ENCODE results near the gene MT4.
"Not testable (repeated sequence)": the region's sequence is repeated elsewhere in the genome, so short reads cannot be mapped to it uniquely, and the experiment has no call there.

MT4 gene

GRCh38 chr16:56560447-56560846 lies 4.4 kb upstream of the MT4 start:
- DNase-seq = no peak

GRCh38 chr16:56561126-56561525 lies 3.7 kb upstream of the MT4 start:
- no peak for DNase-seq

- DNase-seq = no peak
Measured at GRCh38 chr16:56569971-56570370, 5.1 kb downstream of the MT4 start.

DNA sequence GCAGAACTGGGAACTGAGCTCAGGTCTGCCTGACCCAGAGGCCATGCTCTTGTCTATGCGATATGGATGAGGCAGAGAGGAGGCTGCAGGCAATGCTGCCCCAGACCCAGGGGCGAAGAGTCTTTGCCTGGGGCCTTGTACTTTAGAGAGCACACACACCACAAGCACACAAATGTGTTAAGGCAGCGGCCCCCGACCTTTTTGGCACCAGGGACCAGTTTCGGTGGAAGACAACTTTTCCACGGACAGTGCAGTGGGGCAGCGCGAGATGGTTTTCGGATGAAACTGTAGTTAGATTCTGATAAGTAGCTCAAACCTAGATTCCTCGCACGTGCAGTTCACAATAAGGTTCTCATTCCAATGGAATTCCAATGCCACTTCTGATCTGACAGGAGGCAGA lies 6.7 kb downstream of the MT4 start:
- no peak for DNase-seq

DNA sequence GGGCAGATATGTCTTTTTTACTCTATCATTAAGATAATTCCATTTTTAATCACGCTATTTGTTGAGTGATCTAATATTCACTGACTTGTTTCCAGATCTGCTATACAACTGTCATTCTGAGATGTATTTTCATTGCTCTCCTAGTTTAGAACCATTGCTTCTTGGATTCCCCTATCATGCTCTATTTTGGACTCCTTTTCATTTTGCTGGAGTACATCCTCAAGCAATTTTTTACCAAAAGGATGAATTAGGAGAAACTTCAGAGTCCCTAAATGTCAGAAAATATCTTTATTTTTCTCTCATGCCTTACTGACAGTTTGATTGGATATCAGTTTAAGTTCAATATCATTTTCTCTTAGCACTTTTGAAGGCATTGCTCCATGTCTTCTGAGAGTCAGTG lies 9.8 kb downstream of the MT4 start:
- no peak for DNase-seq

DNA sequence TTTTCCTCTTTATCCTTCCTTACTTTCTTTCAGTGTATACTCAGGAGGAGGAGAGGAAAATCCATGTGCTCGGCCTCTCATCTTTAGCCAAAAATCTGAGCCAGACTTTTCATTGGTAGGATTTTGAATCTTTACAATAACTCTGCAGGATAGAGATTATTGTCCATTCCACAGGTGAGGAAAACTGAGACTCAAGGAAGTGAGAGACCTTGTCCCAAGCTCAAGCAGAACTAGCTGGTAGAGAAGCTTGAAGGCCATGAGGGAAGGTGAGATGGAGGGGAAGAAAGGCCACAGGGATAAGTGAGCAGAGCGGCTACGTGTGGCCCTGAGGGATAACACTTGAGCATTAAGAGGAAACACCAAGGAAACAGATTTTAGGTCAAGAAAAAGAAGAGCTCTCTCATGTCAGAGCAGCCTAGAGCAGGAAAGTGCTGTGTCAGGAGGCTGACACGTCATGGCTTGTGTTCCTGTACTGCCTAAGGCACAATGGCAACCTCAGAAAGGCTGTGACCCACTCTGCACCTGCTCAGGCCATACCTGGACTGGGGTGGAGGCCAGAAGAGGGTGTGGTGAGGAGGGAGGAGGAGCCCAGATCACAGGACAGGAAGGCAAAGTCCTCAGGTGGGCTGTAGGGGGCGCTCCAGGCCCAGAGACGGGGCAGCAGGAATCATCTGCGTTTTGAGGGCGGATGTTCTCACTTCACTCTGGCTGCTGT lies 11.9 kb downstream of the MT4 start:
- peak; percentile 89 for DNase-seq

- DNase-seq = no peak
Measured at GRCh38 chr16:56577300-56577625, 12.4 kb downstream of the MT4 start.

GRCh38 chr16:56580391-56581048 lies 15.6 kb downstream of the MT4 start:
- DNase-seq = no peak

GRCh38 chr16:56582911-56583310 lies 18.0 kb downstream of the MT4 start:
- not testable (repeated sequence) for DNase-seq

DNA sequence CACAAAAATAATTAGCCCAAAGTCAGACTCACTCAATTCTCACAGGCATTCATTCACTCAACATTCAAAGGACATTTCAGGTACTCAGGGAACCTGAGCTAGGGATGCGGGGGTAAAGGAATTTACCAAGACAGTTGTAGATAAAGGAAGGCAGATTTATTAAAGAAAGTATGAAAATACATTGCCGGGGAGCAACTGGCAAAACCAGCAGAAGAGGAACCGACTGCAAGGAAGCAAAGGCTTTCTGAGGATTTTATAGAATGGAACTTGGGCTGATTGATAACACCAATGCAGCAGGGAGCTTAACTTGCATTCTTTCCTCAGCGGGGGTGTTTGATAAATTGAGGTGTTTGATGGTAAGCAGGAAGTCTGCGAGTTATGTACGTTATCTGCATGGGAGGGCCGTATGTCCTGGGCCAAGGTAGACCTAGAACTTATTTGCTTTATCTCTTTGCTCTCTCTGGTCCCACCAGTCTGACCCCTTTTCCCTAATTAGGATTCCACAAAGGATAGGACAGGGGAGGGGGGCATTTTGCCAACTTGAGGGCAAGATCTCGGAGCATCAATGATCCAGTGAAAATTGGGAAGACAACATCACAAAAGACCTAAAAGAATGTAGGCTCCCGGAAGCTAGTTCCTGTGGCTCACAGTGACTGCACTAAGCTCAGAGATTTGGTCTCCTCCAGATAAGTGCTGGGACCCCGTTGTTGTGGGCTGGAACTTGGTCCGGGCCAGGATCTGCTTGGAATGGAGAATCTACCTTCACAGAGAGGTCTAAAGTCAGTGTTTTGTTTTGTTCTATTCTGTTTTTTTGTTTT lies 18.7 kb downstream of the MT4 start:
- DNase-seq = no peak

GRCh38 chr16:56584276-56584675 lies 19.4 kb downstream of the MT4 start:
- no peak for DNase-seq

GRCh38 chr16:56588781-56589140 lies 23.9 kb downstream of the MT4 start:
- no peak for DNase-seq

GRCh38 chr16:56589141-56590039 lies 24.5 kb downstream of the MT4 start, which contains the start of gene MT3:
MT3 (plus strand) TSS chr16:56589528; CDS start chr16:56589591, 63 bp downstream.
- DNase-seq = no peak

- DNase-seq = no peak
Measured at GRCh38 chr16:56591377-56592060, 26.6 kb downstream of the MT4 start.

DNA sequence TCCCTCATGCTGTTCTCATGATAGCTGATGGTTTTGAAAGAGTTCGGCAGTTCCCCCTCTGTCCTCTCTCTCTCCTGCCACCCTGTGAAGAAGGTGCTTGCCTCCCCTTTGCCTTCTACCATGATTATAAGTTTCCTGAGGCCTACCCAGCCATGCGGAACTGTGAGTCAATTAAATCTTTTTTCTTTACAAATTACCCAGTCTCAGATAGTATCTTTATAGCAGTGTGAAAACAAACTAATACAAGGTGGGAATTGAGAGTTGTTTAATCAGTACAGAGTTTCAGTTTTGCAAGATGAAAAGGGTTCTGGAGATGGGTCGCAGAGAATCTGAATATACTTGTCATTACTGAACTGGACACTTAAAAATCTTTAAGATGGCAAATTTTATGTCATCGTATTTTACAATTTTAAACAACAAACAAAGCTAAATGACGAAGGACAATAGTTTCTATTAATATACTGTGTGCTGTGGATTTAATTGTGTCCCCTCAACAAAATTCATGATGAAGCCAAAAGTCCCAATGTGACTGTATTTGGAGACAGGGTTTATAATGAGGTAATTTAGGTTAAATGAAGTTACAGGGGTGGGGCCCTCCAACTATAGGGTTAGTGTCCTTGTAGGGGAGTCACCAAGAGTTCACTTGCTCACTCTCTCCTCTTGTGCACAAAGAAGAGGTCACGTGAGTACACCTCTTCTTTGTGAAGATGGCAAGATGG lies 28.9 kb downstream of the MT4 start:
- no peak for DNase-seq

DNA sequence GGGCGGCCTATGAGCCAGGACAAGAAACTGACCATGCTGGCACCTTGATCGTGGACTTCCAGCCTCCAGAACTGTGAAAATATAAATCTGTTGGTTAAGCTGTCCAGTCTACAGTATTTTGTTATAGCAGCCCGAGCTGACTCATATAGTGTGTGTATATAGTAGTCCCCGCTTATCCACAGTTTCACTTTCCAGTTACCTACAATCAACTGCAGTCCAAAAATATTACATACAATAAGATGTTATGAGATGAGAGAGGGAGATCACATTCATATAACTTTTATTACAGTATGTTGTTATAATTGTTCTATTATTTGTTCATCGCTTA lies 29.4 kb downstream of the MT4 start:
- no peak for DNase-seq

- DNase-seq = peak; percentile 48
Measured at GRCh38 chr16:56600398-56600999, 35.6 kb downstream of the MT4 start.

DNA sequence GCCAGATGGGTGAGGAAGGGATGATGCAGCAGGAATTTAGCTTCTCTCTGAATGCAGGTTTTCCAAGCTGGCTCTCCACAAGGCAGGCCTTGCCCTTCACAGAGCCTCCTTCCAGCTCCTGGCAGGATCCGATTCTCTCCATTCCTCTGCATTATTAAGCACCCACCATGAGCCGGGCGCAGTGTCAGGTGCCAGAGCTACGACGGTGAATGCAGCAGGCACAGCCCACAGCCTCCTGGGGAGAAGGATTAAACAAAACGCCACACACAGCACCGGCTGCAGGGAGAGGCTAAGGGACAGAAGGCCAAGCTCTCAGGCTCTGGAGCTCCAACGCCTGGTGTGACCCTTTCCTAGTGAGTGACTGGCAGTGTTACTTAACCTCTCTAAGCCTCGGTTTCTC lies 36.5 kb downstream of the MT4 start:
- no peak for DNase-seq

DNA sequence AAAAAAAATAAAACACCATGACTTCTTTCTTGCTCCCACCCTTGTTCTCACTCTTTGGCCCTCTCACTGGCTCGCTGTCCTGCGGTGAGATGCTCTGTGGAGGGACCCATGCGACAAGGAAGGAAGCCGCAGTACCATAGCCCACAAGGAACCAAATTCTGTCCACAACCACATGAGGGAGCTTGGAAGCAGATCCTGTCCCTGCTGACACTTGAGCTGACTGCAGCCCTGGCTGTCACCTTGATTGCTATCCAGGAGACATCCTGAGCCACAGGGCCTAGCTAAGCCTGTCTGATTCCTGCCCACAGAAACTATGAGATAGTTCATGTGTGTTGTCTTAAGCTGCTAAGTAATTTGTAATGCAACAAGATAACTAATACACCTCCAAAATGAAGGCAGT lies 38.7 kb downstream of the MT4 start:
- no peak for DNase-seq

- DNase-seq = no peak
Measured at GRCh38 chr16:56604966-56605365, 40.1 kb downstream of the MT4 start.

- DNase-seq = no peak
Measured at GRCh38 chr16:56605475-56605874, 40.6 kb downstream of the MT4 start.
